Measurements from ENCODE around the gene RITA1.

The RITA1 gene

DNA sequence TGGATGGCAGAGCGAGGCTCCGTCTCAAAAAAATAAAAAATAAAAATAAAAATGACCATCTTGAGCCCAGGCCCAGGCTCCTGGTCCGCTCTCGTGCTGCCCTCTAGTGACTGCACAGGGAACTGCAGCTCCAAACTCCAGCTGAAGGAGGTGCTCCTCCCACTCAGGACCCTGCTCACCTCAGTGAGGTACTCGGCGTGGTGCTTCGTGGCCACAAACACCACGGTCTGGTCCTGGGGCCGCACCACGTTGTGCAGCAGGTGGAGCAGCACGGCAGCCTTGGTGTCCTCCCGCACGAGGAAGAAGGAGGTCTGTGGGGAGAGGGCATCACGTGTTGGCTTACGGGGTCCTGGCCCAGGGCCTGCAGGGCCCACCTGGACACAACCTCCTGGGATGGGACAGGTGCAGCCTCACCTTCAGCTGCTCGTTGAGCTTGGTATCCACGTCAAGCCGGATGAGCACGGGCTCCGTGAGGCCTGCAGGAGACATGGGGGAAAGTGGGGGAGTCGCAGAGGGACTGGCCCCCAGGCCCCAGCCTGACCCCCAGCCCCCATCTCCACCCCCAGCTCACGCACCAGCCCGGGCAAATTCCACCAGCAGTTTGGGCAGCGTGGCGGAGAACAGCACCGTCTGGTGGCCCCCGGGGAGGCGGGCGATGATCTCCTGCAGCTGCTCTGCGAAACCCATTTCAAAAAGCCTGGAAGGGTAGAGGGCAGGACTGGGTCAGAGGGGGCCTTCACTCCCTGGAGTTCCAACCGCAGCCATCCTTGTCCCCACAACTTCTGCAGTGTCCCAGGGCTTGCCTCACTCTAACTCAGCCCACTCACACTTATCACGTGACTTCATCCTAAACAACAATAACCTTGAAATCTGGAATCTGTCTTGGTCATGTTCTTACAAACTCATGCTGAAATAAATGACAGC lies 10.8 kb upstream of the RITA1 start:
- TF ChIP-seq CTCF (IDR thresholded peaks at IDR 0.05) = peak; percentile 100

DNA sequence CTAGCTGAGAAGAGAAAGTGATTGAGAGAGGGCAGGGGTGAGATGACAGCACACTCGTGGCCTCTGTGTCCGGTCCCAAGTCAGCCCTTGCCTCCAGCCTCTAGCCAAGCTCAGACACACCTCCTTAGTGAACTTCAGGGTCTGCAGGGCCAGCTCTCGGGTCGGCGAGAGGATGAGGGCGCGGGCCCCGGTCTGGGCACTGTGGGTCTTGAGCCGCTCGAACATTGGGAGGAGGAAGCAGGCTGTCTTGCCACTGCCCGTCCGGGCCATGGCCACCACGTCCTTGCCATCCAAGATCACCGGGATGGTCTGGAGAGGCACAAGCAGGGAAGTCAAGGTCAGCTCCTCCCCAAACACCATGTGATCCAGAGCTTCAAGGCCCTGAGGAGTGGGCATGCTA lies 6.5 kb upstream of the RITA1 start:
- no peak for TF ChIP-seq CTCF (IDR thresholded peaks at IDR 0.05)

- no peak for TF ChIP-seq CTCF (IDR thresholded peaks at IDR 0.05)
Observed at GRCh38 chr12:113180333-113180732, 5.2 kb upstream of the RITA1 start.

- TF ChIP-seq CTCF (IDR thresholded peaks at IDR 0.05) = no peak
Observed at GRCh38 chr12:113181975-113182374, 3.5 kb upstream of the RITA1 start.

- no peak for TF ChIP-seq CTCF (IDR thresholded peaks at IDR 0.05)
Observed at GRCh38 chr12:113183030-113183589, 2.4 kb upstream of the RITA1 start.

GRCh38 chr12:113184098-113184899 lies 1.2 kb upstream of the RITA1 start:
- no peak for TF ChIP-seq CTCF (IDR thresholded peaks at IDR 0.05)

DNA sequence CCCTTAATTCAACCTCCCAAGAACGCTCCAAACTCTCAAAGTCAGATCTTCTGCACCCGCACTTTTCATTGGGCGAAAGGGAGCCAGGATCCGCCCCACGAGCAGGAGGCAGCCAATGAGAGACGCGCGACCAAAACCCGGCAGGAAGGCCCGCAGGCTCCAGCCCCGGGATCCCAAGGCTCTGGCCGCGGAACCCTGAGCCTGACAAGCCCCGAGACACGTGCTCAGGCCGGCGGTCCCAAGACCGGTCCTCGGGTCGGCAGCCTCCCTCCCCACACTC lies 681 bp upstream of the RITA1 start:
- TF ChIP-seq CTCF (IDR thresholded peaks at IDR 0.05) = no peak
